Fibroblast of villous mesenchyme (primary cell): ENCODE measurements around the gene MYO1D. TPM values are rescaled to one million over a fixed set of nuclear protein-coding genes. Genes with fewer than 3 reads are reported as not detected.
"Not testable (repeated sequence)": the region's sequence is repeated elsewhere in the genome, so short reads cannot be mapped to it uniquely, and the experiment has no call there.

Experiments used
- DNase-seq: peaks from one replicate; pipeline ENCODE4 v3.0.0-alpha.2; 2010; ENCODE audit warnings: low read depth
- H3K4me3 ChIP-seq: 2 replicates; pipeline ENCODE4 v1.5.1; 2011; ENCODE audit warnings: low read depth, mild to moderate bottlenecking, low read length
- total RNA-seq: library from RNA; depleted of rRNA; stranded (reverse); fragments of >200 nt; gene quantifications from 2 replicates; pipeline ENCODE4 v1.2.3, GENCODE V29; 2012
- TF ChIP-seq, protein P1 (sequence below): IDR thresholded peaks from 2 replicates; pipeline ENCODE4 v1.5.1; 2012; ENCODE audit warnings: low read depth, mild to moderate bottlenecking, low read length; ENCODE audit not compliant: insufficient read depth

MYO1D gene
- total RNA-seq, 1 donor, result 19.0 TPM

DNA sequence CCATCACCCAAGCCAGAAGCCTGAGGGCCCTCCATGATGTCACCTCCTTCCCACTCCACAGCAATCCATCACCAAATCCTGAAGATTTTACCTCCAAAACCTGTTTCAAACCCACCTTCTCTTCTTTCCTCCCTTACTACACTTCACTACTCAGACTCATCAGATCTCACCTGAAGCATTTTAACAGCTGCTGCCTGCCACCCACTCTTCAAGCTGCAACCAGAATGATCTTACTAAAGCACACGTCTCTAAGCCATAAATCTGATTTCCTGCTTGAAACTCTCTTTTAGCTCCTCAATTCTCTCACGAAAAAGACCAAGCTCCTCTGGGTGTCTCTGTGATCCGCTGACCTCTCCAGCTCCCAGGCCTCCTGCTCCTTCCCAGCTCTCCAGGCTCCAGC is 343.6 kb downstream of the MYO1D start:
- TF ChIP-seq, protein P1, sequence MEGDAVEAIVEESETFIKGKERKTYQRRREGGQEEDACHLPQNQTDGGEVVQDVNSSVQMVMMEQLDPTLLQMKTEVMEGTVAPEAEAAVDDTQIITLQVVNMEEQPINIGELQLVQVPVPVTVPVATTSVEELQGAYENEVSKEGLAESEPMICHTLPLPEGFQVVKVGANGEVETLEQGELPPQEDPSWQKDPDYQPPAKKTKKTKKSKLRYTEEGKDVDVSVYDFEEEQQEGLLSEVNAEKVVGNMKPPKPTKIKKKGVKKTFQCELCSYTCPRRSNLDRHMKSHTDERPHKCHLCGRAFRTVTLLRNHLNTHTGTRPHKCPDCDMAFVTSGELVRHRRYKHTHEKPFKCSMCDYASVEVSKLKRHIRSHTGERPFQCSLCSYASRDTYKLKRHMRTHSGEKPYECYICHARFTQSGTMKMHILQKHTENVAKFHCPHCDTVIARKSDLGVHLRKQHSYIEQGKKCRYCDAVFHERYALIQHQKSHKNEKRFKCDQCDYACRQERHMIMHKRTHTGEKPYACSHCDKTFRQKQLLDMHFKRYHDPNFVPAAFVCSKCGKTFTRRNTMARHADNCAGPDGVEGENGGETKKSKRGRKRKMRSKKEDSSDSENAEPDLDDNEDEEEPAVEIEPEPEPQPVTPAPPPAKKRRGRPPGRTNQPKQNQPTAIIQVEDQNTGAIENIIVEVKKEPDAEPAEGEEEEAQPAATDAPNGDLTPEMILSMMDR, result no peak
- H3K4me3 ChIP-seq, result no peak overlapping the region
- no peak for DNase-seq

DNA sequence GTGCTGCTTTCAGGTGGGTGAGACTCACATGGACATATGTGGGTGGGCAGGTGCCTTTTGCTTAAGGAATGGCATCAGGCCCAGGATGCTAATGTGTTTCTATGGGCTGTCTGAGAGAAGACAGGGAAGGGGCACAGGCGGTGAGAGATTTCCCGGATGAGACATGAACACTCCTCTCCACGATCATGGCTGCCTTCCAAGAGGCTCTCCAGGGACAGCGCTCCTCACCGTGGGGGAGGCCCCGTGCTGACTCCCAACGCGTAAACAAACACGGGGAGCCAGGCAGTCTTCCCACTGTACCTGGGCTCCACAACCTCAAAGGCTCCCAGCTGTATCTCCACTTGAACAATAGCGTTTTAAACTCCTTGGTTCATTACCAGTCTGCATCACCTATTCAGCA is 347.3 kb downstream of the MYO1D start:
- H3K4me3 ChIP-seq, result no peak overlapping the region
- TF ChIP-seq, protein P1, result no peak
- peak; percentile 26 for DNase-seq

DNA sequence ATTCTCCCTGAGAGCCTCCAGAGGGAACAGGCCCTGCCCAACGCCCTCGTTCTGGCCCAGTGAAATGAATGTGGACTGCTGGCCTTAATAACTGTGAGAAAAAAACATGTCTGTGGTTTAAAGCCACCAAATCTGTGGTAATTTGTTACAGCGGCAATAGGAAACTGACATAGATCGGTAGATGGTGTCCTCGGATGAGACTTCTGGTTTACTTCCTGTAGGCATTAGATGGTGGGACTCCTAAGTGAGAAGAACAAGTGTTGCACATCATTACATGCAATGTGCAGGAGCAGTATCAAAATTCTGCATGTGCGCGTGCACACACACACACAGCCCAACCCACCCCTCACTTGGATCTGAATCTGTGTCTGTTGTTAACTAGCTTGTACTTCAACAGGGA is 348.1 kb downstream of the MYO1D start:
- H3K4me3 ChIP-seq, result no peak overlapping the region
- no peak for DNase-seq
- TF ChIP-seq, protein P1, result no peak

DNA sequence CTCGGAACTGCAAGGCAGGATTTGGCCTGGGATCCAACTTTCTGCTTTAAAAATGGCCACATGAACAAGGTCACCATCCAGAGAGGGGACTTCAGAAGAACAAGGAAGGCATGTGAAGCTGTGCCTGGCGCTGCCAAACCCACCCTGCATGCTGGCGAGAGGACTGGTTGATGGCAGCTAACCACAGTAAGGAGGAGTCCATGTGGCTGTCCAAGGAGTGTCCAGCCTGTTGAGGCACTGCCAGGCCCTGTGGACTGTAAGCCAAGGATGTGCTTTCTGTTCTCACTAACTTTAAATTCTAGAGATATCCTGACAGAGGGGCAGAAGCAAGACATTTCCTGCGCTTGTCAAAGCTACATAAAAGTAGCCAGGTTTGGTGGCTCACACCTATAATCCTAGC is 349.8 kb downstream of the MYO1D start:
- DNase-seq, result no peak
- TF ChIP-seq, protein P1, result no peak
- H3K4me3 ChIP-seq, result no peak overlapping the region

DNA sequence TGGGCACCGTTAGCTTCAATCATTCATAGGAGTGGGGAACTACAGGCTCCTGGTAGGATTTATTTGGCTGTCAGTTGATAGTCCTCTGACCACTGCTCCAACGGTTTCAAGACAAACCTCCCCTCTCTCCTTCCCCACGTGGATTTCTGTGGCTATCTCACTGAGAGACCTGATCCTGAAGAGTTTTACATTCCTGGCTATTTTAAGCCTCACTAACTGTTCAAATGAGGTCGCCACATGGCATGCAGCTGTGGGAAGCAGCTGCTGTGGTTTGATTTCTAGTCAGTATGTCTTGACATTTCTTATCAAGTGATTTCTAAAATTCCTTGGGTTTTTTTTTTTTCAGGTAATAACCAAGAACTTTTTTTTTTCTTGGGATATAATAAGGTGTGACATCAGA is 351.8 kb downstream of the MYO1D start:
- H3K4me3 ChIP-seq, result no peak overlapping the region
- peak; percentile 62 for DNase-seq
- TF ChIP-seq, protein P1, result no peak

DNA sequence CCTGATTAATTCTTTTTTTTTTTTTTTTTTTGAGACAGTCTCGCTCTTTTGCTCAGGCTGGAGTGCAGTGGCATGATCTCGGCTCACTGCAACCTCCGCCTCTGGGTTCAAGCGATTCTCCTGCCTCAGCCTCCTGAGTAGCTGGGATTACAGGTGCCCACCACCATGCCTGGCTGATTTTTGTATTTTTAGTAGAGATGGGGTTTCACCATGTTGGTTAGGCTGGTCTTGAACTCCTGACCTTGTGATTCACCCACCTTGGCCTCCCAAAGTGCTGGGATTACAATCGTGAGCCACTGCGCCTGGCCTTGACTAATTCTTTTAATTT is 352.4 kb downstream of the MYO1D start:
- not testable (repeated sequence) for DNase-seq, H3K4me3 ChIP-seq

DNA sequence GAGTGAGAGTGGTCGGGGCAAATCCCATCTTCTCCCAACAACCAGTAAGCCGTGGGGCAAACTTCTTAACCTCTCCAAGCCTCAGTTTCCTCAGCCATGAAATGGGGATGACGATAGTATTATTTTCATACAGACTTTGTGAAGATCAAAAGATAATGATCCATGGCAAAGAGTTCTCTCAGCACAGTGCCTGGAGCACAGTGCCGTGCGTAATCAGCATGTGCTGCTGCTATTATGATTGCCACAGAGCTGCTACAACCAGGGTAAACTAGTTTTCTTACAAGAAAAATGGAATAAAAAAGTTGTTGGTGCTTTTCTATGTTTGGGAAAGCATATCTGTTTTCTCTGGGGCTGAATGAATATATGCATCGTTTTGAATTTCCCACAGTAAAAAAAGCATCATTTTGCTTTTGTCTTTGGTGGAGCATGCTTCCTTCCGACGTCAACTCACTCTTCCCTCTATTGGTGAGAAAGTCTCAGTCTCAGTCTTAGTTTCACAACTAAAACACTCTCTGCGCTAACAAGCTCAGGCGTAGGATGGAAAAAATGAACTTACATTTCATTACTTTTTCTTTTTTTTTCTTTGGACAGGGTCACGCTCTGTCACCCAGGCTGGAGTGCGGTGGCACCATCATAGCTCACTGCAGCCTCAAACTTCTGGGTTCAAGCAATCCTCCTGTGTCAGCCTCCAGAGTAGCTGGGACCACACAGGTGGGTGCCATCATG is 352.9 kb downstream of the MYO1D start:
- TF ChIP-seq, protein P1, result no peak
- no peak for DNase-seq
- no peak overlapping the region for H3K4me3 ChIP-seq
